ENCODE data around the gene LMAN1L.
A peak's percentile ranks its signal among the peaks of the same experiment; 100 is the strongest.

Gene LMAN1L

GRCh38 chr15:74775894-74776293, 36.7 kb upstream of the LMAN1L start:
- Histone ChIP-seq H3K9ac (ENCODE audit: low read length) (no peak overlapping the region), H3K23ac (ENCODE audit: low read length) (no peak overlapping the region), H3K79me2 (ENCODE audit: control insufficient read depth, insufficient read depth, low read length) (no peaks in the 10 kb centered on the region), H3K4me3 (ENCODE audit: low read length) (no peak overlapping the region), H3K4me2 (ENCODE audit: low read length) (no peak overlapping the region), H3K4ac (ENCODE audit: low read depth, low read length) (no peak overlapping the region), H3K4me1 (ENCODE audit: control insufficient read depth, low read depth, low read length) (peaks cover 21% of the 10 kb centered on the region), H2BK120ac (ENCODE audit: low read depth, low read length) (no peak overlapping the region), H4K8ac (ENCODE audit: low read depth, low read length) (no peak overlapping the region), H4K5ac (ENCODE audit: low read length) (no peak overlapping the region), H3K56ac (ENCODE audit: low read length) (peak overlapping the region; percentile 67), H3K36me3 (ENCODE audit: control insufficient read depth, insufficient read depth, low read length) (no peaks in the 10 kb centered on the region), H3K27ac (ENCODE audit: low read depth, low read length) (no peak overlapping the region), H3K27me3 (ENCODE audit: insufficient read depth, low read length, poor library complexity) (no peaks in the 10 kb centered on the region), H3K79me1 (ENCODE audit: low read length) (no peaks in the 10 kb centered on the region), H2AK5ac (ENCODE audit: low read length) (no peak overlapping the region), H2BK5ac (ENCODE audit: low read length) (no peak overlapping the region), H3K18ac (ENCODE audit: low read length) (peak overlapping the region; percentile 33), H2BK15ac (replicated peaks; ENCODE audit: low read depth) (no peak overlapping the region)
- DNase-seq, result no peak
- WGBS (ENCODE audit: extremely low coverage, insufficient coverage, low lambda C conversion rate), result no CpG with 5 or more reads among the region's 4 CpGs

- no peaks in the 10 kb centered on the region for H3K27me3 ChIP-seq (ENCODE audit: insufficient read depth, low read length, poor library complexity)
- peak overlapping the region; percentile 5 for H2BK5ac ChIP-seq (ENCODE audit: low read length)
- H4K5ac ChIP-seq (ENCODE audit: low read length), result no peak overlapping the region
- WGBS (ENCODE audit: extremely low coverage, insufficient coverage, low lambda C conversion rate), result no CpG with 5 or more reads among the region's 13 CpGs
- H3K23ac ChIP-seq (ENCODE audit: low read length), result no peak overlapping the region
- peak overlapping the region; percentile 7 for H3K18ac ChIP-seq (ENCODE audit: low read length)
- peak overlapping the region; percentile 73 for H3K4ac ChIP-seq (ENCODE audit: low read depth, low read length)
- no peaks in the 10 kb centered on the region for H3K36me3 ChIP-seq (ENCODE audit: control insufficient read depth, insufficient read depth, low read length)
- H3K4me2 ChIP-seq (ENCODE audit: low read length), result no peak overlapping the region
- H3K79me1 ChIP-seq (ENCODE audit: low read length), result no peaks in the 10 kb centered on the region
- peak overlapping the region; percentile 78 for H3K56ac ChIP-seq (ENCODE audit: low read length)
- no peak overlapping the region for H3K4me3 ChIP-seq (ENCODE audit: low read length)
- peak; percentile 96 for DNase-seq
- H2AK5ac ChIP-seq (ENCODE audit: low read length), result no peak overlapping the region
- no peaks in the 10 kb centered on the region for H3K79me2 ChIP-seq (ENCODE audit: control insufficient read depth, insufficient read depth, low read length)
- peak overlapping the region; percentile 98 for H3K27ac ChIP-seq (ENCODE audit: low read depth, low read length)
- H3K9ac ChIP-seq (ENCODE audit: low read length), result no peak overlapping the region
- no peak overlapping the region for H2BK15ac ChIP-seq (replicated peaks; ENCODE audit: low read depth)
- H2BK120ac ChIP-seq (ENCODE audit: low read depth, low read length), result no peak overlapping the region
- H4K8ac ChIP-seq (ENCODE audit: low read depth, low read length), result no peak overlapping the region
- peaks cover 21% of the 10 kb centered on the region for H3K4me1 ChIP-seq (ENCODE audit: control insufficient read depth, low read depth, low read length)
Observed at GRCh38 chr15:74776821-74777768, 35.5 kb upstream of the LMAN1L start.

- Histone ChIP-seq H3K27ac (ENCODE audit: low read depth, low read length) (peak overlapping the region; percentile 98), H3K56ac (ENCODE audit: low read length) (peak overlapping the region; percentile 78)
- no CpG with 5 or more reads among the region's 6 CpGs for WGBS (ENCODE audit: extremely low coverage, insufficient coverage, low lambda C conversion rate)
Observed at GRCh38 chr15:74777769-74778598, 34.7 kb upstream of the LMAN1L start.

GRCh38 chr15:74778599-74778970, 34.0 kb upstream of the LMAN1L start:
- H3K18ac ChIP-seq (ENCODE audit: low read length), result no peak overlapping the region
- no peak overlapping the region for H2BK15ac ChIP-seq (replicated peaks; ENCODE audit: low read depth)
- H2BK120ac ChIP-seq (ENCODE audit: low read depth, low read length), result no peak overlapping the region
- H2BK5ac ChIP-seq (ENCODE audit: low read length), result no peak overlapping the region
- peak overlapping the region; percentile 98 for H3K27ac ChIP-seq (ENCODE audit: low read depth, low read length)
- no peak overlapping the region for H3K4ac ChIP-seq (ENCODE audit: low read depth, low read length)
- no peak overlapping the region for H4K5ac ChIP-seq (ENCODE audit: low read length)
- H3K56ac ChIP-seq (ENCODE audit: low read length), result peak overlapping the region; percentile 42
- H3K4me1 ChIP-seq (ENCODE audit: control insufficient read depth, low read depth, low read length), result peaks cover 23% of the 10 kb centered on the region
- H4K8ac ChIP-seq (ENCODE audit: low read depth, low read length), result no peak overlapping the region
- DNase-seq, result no peak
- H3K9ac ChIP-seq (ENCODE audit: low read length), result no peak overlapping the region
- no peak overlapping the region for H3K4me2 ChIP-seq (ENCODE audit: low read length)
- H2AK5ac ChIP-seq (ENCODE audit: low read length), result no peak overlapping the region
- no CpG with 5 or more reads among the region's 5 CpGs for WGBS (ENCODE audit: extremely low coverage, insufficient coverage, low lambda C conversion rate)
- H3K36me3 ChIP-seq (ENCODE audit: control insufficient read depth, insufficient read depth, low read length), result no peaks in the 10 kb centered on the region
- no peak overlapping the region for H3K4me3 ChIP-seq (ENCODE audit: low read length)
- H3K27me3 ChIP-seq (ENCODE audit: insufficient read depth, low read length, poor library complexity), result no peaks in the 10 kb centered on the region
- H3K23ac ChIP-seq (ENCODE audit: low read length), result no peak overlapping the region
- peaks cover 9% of the 10 kb centered on the region for H3K79me2 ChIP-seq (ENCODE audit: control insufficient read depth, insufficient read depth, low read length)
- H3K79me1 ChIP-seq (ENCODE audit: low read length), result peaks cover 9% of the 10 kb centered on the region

More at GRCh38 chr15:74777769-74778598, 34.7 kb upstream of the LMAN1L start:
- H4K5ac ChIP-seq (ENCODE audit: low read length), result no peak overlapping the region
- no peak for DNase-seq
- H3K36me3 ChIP-seq (ENCODE audit: control insufficient read depth, insufficient read depth, low read length), result no peaks in the 10 kb centered on the region
- H2BK120ac ChIP-seq (ENCODE audit: low read depth, low read length), result peak overlapping the region; percentile 8
- H4K8ac ChIP-seq (ENCODE audit: low read depth, low read length), result no peak overlapping the region
- H3K4ac ChIP-seq (ENCODE audit: low read depth, low read length), result no peak overlapping the region
- no peak overlapping the region for H3K4me3 ChIP-seq (ENCODE audit: low read length)
- H3K23ac ChIP-seq (ENCODE audit: low read length), result peak overlapping the region; percentile 61
- H3K4me1 ChIP-seq (ENCODE audit: control insufficient read depth, low read depth, low read length), result peaks cover 21% of the 10 kb centered on the region
- peak overlapping the region; percentile 31 for H3K9ac ChIP-seq (ENCODE audit: low read length)
- no peak overlapping the region for H3K4me2 ChIP-seq (ENCODE audit: low read length)
- H2BK5ac ChIP-seq (ENCODE audit: low read length), result peak overlapping the region; percentile 65
- H2BK15ac ChIP-seq (replicated peaks; ENCODE audit: low read depth), result no peak overlapping the region
- peaks cover 4% of the 10 kb centered on the region for H3K79me1 ChIP-seq (ENCODE audit: low read length)
- H3K18ac ChIP-seq (ENCODE audit: low read length), result peak overlapping the region; percentile 7
- H2AK5ac ChIP-seq (ENCODE audit: low read length), result peak overlapping the region; percentile 67
- peaks cover 4% of the 10 kb centered on the region for H3K79me2 ChIP-seq (ENCODE audit: control insufficient read depth, insufficient read depth, low read length)
- H3K27me3 ChIP-seq (ENCODE audit: insufficient read depth, low read length, poor library complexity), result no peaks in the 10 kb centered on the region

- no peak overlapping the region for H4K8ac ChIP-seq (ENCODE audit: low read depth, low read length)
- no CpG with 5 or more reads among the region's 7 CpGs for WGBS (ENCODE audit: extremely low coverage, insufficient coverage, low lambda C conversion rate)
- H3K27ac ChIP-seq (ENCODE audit: low read depth, low read length), result no peak overlapping the region
- peaks cover 14% of the 10 kb centered on the region for H3K79me1 ChIP-seq (ENCODE audit: low read length)
- H2AK5ac ChIP-seq (ENCODE audit: low read length), result no peak overlapping the region
- H3K4me1 ChIP-seq (ENCODE audit: control insufficient read depth, low read depth, low read length), result peaks cover 19% of the 10 kb centered on the region
- no peak overlapping the region for H2BK5ac ChIP-seq (ENCODE audit: low read length)
- no peak overlapping the region for H3K23ac ChIP-seq (ENCODE audit: low read length)
- no peak overlapping the region for H3K56ac ChIP-seq (ENCODE audit: low read length)
- no peak overlapping the region for H3K9ac ChIP-seq (ENCODE audit: low read length)
- no peak overlapping the region for H4K5ac ChIP-seq (ENCODE audit: low read length)
- no peak overlapping the region for H2BK15ac ChIP-seq (replicated peaks; ENCODE audit: low read depth)
- H3K27me3 ChIP-seq (ENCODE audit: insufficient read depth, low read length, poor library complexity), result no peaks in the 10 kb centered on the region
- H3K79me2 ChIP-seq (ENCODE audit: control insufficient read depth, insufficient read depth, low read length), result peaks cover 14% of the 10 kb centered on the region
- no peak overlapping the region for H3K4ac ChIP-seq (ENCODE audit: low read depth, low read length)
- no peak for DNase-seq
- H3K4me3 ChIP-seq (ENCODE audit: low read length), result no peak overlapping the region
- H3K4me2 ChIP-seq (ENCODE audit: low read length), result no peak overlapping the region
- no peak overlapping the region for H3K18ac ChIP-seq (ENCODE audit: low read length)
- H2BK120ac ChIP-seq (ENCODE audit: low read depth, low read length), result no peak overlapping the region
- no peaks in the 10 kb centered on the region for H3K36me3 ChIP-seq (ENCODE audit: control insufficient read depth, insufficient read depth, low read length)
Observed at GRCh38 chr15:74779162-74779648, 33.4 kb upstream of the LMAN1L start.
